Mucosa of descending colon (tissue), 3 donors: ENCODE data around the gene CERS6. TPM values are rescaled to one million over a fixed set of nuclear protein-coding genes. Genes with fewer than 3 reads are reported as not detected.

Source experiments
- ATAC-seq: fragments of 200-7000 bp; cut with Tn5 transposase; one replicate; pipeline ENCODE4 v1.9.1; 2020; ENCODE audit warnings: mild to moderate bottlenecking, moderate library complexity
- DNase-seq, 3 donors: peaks; one replicate each; pipeline ENCODE4 v3.0.0-alpha.2; 2020
- H3K36me3 ChIP-seq: fragments of 200-600 bp; one replicate; pipeline ENCODE4 v1.8.0; 2021; ENCODE audit warnings: low read depth, mild to moderate bottlenecking
- H3K4me1 ChIP-seq: fragments of 200-600 bp; one replicate; pipeline ENCODE4 v1.8.0; 2021; ENCODE audit warnings: low read depth, mild to moderate bottlenecking
- H3K4me3 ChIP-seq: fragments of 200-600 bp; one replicate; pipeline ENCODE4 v1.8.0; 2021; ENCODE audit warnings: mild to moderate bottlenecking
- H3K9me3 ChIP-seq: fragments of 200-600 bp; one replicate; pipeline ENCODE4 v1.8.0; 2021; ENCODE audit warnings: mild to moderate bottlenecking
- intact Hi-C, 2 donors: fragments of 100-400 bp; cut with DNase I in 1 of 2; cut with micrococcal nuclease in 1 of 2; formaldehyde crosslinking; loops; one replicate each; pipeline versions ENCODE4 v1.11.0 to v1.11.1; 2022; cut with DNase I, micrococcal nuclease
- total RNA-seq, 3 donors: library from RNA; stranded (reverse); fragmentation: NEBNext Ultra II Directional in 2 of 3; extraction: Animal tissue kit (Norgen Biotek cat#: 25700) in 2 of 3; gene quantifications; one replicate each; pipeline versions ENCODE4 v1.2.1 to v1.2.4, GENCODE V29; 2021 to 2023
- TF ChIP-seq, protein P1 (sequence below): fragments of 200-600 bp; IDR thresholded peaks from one replicate; pipeline ENCODE4 v1.8.0; 2022; ENCODE audit warnings: antibody characterized with exemption, mild to moderate bottlenecking
- donor health status: DM: no; HTN: no; CAD: no; lungs with moderate emphysema.
- donor health status: DM: no; HTN: no; CAD: no.
- donor health status: DM: no; HTN: yes; CAD: no.

CERS6 gene
- total RNA-seq, 3 donors from 2014 or later, result 27.4 to 67.2 (median 65.0) TPM

DNA sequence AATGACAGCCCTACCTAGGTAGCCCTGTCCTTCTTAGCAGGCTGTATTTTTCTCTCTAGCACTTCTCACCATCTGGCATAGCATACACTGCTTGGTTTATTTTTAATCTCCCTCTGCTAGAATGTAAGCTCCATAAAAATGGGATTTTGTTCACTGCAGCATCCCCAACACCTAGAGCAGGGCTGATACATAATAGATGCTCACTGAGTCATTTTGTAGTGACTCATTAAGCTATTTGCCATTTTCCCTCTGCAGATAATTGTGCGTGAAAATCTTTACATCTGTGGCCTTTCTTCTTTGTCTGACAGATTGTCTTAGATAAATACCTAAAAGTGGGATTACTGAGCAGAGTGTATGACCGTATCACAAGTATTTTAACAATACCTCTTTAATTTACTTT is 82.5 kb downstream of the CERS6 start:
- DNase-seq, result no peak
- peaks cover 9% of the 10 kb centered on the region for H3K4me1 ChIP-seq
- ATAC-seq, result no peak
- H3K9me3 ChIP-seq, result peaks cover 12% of the 10 kb centered on the region
- no peaks in the 10 kb centered on the region for H3K36me3 ChIP-seq
- TF ChIP-seq, protein P1, sequence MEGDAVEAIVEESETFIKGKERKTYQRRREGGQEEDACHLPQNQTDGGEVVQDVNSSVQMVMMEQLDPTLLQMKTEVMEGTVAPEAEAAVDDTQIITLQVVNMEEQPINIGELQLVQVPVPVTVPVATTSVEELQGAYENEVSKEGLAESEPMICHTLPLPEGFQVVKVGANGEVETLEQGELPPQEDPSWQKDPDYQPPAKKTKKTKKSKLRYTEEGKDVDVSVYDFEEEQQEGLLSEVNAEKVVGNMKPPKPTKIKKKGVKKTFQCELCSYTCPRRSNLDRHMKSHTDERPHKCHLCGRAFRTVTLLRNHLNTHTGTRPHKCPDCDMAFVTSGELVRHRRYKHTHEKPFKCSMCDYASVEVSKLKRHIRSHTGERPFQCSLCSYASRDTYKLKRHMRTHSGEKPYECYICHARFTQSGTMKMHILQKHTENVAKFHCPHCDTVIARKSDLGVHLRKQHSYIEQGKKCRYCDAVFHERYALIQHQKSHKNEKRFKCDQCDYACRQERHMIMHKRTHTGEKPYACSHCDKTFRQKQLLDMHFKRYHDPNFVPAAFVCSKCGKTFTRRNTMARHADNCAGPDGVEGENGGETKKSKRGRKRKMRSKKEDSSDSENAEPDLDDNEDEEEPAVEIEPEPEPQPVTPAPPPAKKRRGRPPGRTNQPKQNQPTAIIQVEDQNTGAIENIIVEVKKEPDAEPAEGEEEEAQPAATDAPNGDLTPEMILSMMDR, result no peak
- no peak overlapping the region for H3K4me3 ChIP-seq
- intact Hi-C loops, result no loop called here

- no peak for ATAC-seq
- Histone ChIP-seq H3K36me3 (no peaks in the 10 kb centered on the region), H3K4me3 (no peak overlapping the region), H3K4me1 (peaks cover 9% of the 10 kb centered on the region), H3K9me3 (peaks cover 12% of the 10 kb centered on the region)
- no peak for DNase-seq
- intact Hi-C loops, result no loop called here
- TF ChIP-seq, protein P1, result no peak
Measured at GRCh38 chr2:168539945-168540344, 83.9 kb downstream of the CERS6 start.

GRCh38 chr2:168541858-168542257 is 85.8 kb downstream of the CERS6 start:
- peak; percentile 17 for ATAC-seq
- Histone ChIP-seq H3K4me1 (peaks cover 9% of the 10 kb centered on the region), H3K36me3 (no peaks in the 10 kb centered on the region), H3K9me3 (peaks cover 12% of the 10 kb centered on the region), H3K4me3 (no peak overlapping the region)
- intact Hi-C loops, result no loop called here
- TF ChIP-seq, protein P1, result no peak
- no peak for DNase-seq

DNA sequence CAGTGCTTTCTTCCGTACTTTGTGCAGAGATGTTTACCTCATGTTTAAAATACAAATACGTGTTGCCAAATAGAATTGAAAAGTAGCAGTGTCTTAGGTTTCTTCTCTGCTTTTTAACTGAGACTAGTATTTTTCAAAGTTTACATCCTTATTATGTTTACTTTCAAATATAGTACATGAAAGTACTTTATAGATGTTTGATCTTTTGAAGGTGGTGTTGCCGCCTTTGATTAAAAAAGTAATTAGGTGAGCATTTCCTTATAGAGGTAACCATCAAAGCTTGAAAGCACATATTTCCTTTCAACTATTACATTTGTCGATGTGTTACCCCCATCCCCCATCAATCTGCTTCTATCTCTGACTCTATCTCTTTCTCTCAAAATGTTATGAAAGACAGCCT is 87.0 kb downstream of the CERS6 start:
- ATAC-seq (peak; percentile 72), DNase-seq (peak in 1 of 3 donors; percentile 51)
- TF ChIP-seq, protein P1, result no peak
- H3K9me3 ChIP-seq, result peaks cover 12% of the 10 kb centered on the region
- no peaks in the 10 kb centered on the region for H3K36me3 ChIP-seq
- no peak overlapping the region for H3K4me3 ChIP-seq
- H3K4me1 ChIP-seq, result peaks cover 9% of the 10 kb centered on the region
- intact Hi-C loops, result no loop called here

DNA sequence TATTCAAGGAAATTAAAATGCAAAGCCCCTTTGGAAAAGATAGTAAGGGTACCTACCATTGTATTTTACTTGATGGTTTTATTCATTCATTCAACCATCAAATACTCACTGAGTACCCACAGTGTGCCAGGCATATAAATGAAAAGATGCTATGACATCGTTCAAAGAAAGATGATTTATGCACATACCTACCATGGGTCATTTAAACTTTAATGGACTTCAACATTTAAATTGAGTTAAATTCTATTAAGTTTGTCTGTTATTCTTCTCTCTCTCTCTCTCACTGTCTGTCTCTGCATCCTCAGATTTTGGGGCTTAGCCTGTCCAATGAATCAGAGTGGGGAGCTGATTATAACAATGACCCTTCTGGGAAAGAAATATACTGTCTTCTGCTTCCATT is 87.9 kb downstream of the CERS6 start:
- H3K4me3 ChIP-seq, result no peak overlapping the region
- no peaks in the 10 kb centered on the region for H3K36me3 ChIP-seq
- no peak for ATAC-seq
- H3K9me3 ChIP-seq, result peaks cover 12% of the 10 kb centered on the region
- H3K4me1 ChIP-seq, result peaks cover 13% of the 10 kb centered on the region
- TF ChIP-seq, protein P1, result no peak
- no peak for DNase-seq
- intact Hi-C loops, result no loop called here

- Histone ChIP-seq H3K36me3 (no peaks in the 10 kb centered on the region), H3K9me3 (no peaks in the 10 kb centered on the region), H3K4me1 (peaks cover 13% of the 10 kb centered on the region), H3K4me3 (no peak overlapping the region)
- ATAC-seq, result peak; percentile 75
- no peak for DNase-seq
- TF ChIP-seq, protein P1, result no peak
- intact Hi-C loops, result no loop called here
Measured at GRCh38 chr2:168545439-168546082, 89.5 kb downstream of the CERS6 start.
